Stimulated activated naive CD8-positive, alpha-beta T cell treated with anti-CD3 and anti-CD28 coated beads, Interleukin-15, Interleukin-2, amounts not matched to agents 100 U/mL and 50 U/mL, for 24 hours (primary cell): Measurements from ENCODE around the gene POU2F1.

Experiments
- ATAC-seq: fragments of 150-1000 bp; cut with Tn5 transposase; one replicate; pipeline ENCODE4 v1.10.0; 2021
- DNase-seq: peaks from one replicate; pipeline ENCODE4 v3.0.0; 2021

Gene POU2F1

DNA sequence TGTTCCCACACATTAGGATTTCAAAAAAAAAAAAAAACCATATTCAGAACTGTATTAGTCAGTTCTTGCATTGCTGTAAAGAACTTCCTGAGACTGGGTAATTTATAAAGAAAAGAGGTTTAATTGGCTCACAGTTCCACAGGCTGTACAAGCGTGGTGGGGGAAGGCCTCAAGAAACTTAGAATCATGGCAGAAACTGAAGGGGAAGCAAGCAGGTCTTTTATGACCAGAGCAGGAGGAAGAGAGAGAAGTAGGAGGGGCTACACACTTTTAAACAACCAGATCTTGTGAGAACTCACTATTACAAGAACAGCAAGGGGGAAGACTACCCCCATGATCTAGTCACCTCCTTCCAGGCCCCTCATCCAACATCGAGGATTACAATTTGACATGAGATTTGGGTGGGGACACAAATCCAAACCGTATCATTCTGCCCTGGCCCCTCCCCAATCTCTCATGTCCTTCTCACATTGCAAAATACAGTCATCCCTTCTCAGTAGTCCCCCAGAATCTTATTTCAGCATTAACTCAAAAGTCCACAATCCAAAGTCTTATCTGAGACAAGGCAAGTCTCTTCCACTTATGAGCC lies 51.8 kb downstream of the POU2F1 start:
- DNase-seq = no peak
- no peak for ATAC-seq

DNA sequence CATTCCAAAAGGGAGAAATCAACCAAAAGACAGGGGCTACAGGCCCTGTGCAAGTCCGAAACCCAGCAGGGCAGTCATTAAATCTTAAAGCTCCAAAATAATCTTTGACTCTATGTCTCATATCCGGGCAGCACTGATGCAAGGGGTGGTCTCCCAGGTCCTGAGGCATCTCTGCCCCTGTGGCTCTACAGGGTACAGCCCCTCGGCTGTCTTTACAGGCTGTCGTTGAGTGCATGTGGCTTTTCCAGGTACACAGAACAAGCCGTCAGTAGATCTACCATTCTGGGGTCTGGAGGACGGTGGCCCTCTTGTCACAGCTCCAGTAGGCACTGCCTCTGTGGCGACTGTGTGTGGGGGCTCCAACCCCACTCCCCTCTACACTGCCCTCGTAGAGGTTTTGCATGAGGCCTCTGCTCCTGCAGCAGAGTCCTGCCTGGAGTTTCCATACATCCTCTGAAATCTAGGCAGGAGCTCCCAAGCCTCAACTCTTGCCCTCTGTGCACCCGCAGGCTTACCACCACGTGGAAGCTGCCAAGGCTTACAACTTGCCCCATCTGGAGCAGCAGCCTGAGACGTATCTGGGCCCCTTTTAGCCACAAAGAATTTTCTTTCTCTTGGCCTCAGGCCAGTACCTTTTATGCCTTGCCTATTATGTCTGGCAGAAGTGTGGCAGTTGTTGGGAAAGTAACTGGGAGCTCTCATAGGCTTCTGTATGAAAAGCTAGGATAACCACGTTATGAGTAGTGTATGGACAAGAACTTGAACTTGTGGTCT lies 52.5 kb downstream of the POU2F1 start:
- DNase-seq (no peak), ATAC-seq (no peak)

DNA sequence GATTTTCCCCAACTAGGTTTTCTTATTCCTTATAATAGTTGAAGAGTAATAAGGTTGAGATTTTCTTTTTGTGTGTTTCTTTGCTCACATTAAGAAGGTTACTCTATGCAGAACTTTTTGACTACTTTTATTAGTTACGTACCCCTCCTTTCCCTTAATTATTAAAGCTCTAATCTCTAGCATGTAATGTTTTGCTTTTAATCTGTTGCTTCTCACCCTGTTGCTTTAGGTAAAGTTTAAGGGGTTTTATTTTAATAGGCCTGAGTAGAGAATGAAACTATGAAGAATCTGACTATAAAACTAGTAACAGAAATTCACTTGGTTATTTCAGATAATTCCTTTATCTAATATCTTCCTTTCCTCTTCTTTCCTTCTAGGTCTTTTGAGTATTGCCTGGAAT lies 53.4 kb downstream of the POU2F1 start:
- DNase-seq (no peak), ATAC-seq (no peak)

DNA sequence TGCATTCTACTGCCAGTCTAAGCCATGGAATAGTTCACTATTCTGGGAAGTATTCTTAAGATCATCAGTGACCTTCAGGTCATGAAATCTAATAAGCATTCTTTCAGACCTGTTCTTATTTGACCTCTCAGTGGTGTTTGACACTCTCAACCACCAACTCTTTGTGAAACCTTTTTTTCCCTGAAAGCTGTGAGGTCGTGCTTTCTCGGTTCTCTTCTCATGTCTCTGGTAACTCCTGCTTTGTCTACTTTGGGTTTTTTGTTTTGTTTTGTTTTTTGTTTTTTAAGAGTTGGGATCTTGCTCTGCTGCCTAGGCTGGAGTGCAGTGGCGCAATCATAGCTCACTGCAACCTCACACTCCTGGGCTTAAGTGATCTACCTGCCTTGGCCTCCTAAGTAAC lies 56.3 kb downstream of the POU2F1 start:
- ATAC-seq (peak; percentile 32), DNase-seq (no peak)

DNA sequence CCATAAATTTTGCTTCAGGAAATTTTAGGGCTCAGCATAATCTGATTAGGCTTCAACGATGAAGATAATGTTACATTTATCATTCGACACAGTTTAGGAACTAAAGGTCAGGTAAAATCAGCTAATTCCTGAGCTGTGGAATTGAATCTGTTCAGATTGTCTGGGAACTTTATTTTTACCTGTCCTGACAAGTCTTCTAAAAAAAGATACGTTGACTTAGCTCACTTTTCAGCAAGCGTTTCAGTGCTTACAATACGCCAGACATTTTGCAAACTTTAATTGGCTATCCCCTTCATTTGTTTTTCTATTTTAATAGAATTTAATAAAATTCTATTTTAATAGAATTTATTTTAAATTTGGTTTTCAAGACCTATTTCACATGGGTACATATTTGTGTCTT lies 57.8 kb downstream of the POU2F1 start:
- ATAC-seq (no peak), DNase-seq (no peak)

DNA sequence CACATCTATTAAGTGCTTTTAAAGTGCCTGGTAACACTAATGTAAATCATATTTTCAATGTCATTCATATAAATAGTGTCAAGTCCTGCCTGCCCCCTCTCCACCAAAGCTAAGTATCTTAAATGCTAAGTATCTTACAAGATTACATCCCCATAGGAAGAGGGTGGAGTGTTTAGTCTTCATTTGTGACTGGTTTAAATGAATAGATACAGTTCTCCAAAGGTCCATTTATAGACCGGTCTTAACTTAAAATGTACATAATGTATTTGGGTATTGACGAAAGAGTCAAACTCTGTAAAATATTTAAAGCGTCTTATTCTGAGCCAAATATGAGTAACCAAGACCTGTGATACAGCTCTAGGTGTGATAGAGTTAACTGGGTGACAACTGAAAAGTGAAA lies 60.2 kb downstream of the POU2F1 start:
- ATAC-seq (no peak), DNase-seq (no peak)

DNA sequence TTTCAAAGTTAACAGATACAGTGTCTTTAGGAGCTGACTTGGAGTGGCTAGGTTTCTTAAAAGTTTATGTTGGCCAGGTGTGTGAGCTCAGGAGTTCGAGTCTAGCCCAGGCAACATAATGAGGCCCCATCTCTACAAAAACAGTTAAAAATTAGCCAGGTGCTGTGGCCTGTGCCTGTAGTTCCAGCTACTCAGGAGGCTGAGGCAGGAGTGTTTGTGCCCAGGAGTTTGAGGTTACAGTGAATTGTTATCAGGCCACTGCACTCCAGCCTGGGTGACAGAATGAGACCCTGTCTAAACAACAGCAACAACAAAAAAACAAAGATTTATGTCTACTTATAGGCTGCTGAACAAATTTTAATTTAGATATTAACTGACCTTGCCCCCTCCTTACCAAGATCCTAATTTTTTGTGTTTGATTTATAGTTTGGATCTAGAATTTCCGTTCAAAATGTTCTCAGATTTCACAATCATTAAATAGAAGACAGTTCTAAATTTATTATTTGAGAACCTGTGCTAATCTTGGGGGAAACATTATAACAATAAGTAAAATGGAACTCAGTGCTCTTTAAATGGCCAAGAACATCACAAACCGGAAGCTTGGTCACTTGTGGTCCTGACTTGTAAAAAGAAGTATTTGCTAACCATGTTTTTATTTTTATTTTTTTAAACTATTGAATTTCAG lies 67.8 kb downstream of the POU2F1 start:
- no peak for ATAC-seq
- DNase-seq = no peak

DNA sequence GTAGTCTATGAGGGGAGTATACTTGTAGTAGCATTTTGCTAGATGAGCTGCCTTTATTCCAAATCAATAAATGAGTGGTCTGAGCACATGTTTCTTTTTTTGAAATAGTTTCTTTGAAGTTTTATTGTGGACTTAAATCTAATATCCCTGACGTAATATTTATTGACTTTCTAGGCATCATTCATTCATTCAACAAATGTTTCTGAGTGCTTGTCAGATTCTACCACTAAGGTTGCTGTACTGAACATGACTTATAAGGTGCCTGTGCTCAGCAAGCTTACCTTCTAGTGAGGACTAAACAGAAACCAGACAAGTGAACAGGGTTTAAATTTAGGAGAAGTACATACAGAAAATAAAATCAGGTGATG lies 68.4 kb downstream of the POU2F1 start:
- DNase-seq (no peak), ATAC-seq (no peak)

DNA sequence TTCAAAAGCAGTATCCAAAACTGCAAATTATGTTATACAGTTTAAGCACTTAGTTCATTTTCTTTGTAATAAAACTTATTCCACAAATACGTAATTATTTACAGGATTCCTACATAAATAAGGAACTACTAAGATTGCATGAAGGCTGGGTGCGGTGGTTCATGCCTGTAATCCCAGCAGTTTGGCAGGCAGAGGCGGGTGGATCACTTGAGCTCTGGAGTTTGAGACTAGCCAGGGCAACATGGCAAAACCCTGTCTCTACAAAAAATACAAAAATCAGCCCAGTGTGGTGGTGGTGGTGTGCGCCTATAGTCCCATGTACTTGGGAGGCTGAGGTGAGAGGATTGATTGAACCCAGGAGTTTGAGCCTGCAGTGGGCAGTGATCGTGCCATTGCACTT lies 69.3 kb downstream of the POU2F1 start:
- no peak for ATAC-seq

DNA sequence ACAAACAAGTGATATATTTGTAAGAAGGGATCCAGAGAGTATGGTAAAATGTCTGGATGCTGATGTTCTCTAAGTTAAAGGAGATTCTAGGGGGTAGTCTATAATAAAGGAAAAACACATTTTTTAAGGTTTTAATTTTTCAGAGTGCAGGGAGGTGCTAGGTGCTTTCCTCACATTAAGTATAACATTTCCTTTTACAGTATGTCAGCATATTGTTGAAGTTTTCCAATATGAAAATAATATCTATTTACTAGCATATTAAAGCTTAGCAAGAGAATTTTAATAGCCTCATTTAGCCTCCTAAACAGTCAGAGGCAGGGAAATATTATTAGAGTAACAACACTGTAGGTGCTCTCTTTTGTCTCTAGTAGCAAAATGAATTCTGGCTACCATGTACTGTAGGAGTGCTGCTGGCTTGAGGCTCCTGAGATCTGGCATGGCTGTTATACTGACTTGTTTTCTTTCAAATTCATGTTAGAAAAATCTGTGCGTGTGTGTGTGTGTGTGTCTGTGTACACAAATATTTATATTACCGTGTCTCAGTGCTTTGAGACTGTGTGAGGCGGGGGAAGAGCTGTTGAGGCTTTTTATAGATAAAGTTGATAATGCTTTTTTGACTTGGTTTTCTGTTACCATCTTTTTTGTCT lies 71.0 kb downstream of the POU2F1 start:
- no peak for DNase-seq
- ATAC-seq = no peak

More for the DNA sequence above, 69.3 kb downstream of the POU2F1 start:
- DNase-seq = no peak

DNA sequence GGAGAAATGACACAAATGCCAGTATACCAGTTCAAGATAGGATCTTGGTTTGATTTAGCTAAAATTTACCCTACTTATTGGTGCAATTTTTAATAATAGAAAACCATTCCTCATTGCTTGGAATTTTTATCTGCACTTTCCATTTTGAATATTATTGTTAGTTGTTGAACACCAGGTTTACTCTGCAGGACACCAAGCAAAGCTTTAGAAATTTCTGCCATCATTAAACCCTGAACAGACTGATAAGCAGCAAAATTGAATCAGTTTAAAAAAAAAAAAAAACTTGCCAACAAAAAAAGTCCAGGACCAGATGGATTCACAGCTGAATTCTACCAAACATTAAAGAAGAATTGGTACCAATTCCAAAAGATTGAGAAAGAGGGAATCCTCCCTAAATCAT lies 71.5 kb downstream of the POU2F1 start:
- no peak for DNase-seq
- no peak for ATAC-seq

DNA sequence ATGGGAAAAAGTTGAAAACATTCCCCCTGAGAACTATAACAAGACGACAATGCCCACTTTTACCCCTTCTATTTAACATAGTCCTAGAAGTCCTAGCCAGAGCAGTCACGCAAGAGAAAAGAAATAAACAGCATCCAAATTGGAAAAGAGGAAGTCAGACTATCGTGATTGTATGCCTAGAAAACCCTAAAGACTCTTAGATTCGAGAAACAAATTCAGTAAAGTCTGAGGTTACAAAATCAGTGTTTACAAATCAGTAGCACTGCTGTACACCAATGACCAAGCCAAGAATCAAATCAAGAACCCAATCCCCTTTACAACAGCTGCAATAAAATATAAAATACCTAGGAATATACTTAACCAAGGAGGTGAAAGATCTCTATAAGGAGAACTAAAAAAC lies 72.4 kb downstream of the POU2F1 start:
- no peak for ATAC-seq

DNA sequence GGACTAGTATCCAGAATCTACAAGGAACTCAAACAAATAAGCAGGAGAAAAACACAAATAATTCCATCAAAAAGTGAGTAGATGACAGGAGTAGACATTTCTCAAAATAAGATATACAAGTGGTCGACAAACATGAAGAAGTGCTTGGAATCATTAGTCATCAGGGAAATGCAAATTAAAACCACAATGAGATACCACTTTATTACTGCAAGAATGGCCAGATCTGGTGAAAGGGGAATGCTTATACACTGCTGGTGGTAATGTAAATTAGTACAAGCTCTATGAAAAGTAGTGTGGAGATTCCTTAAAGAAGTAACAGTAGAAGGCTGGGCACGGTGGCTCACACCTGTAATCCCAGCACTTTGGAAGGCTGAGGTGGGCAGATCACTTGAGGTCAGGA lies 73.8 kb downstream of the POU2F1 start:
- DNase-seq = no peak
- peak; percentile 65 for ATAC-seq

More for the DNA sequence above, 72.4 kb downstream of the POU2F1 start:
- DNase-seq = no peak

DNA sequence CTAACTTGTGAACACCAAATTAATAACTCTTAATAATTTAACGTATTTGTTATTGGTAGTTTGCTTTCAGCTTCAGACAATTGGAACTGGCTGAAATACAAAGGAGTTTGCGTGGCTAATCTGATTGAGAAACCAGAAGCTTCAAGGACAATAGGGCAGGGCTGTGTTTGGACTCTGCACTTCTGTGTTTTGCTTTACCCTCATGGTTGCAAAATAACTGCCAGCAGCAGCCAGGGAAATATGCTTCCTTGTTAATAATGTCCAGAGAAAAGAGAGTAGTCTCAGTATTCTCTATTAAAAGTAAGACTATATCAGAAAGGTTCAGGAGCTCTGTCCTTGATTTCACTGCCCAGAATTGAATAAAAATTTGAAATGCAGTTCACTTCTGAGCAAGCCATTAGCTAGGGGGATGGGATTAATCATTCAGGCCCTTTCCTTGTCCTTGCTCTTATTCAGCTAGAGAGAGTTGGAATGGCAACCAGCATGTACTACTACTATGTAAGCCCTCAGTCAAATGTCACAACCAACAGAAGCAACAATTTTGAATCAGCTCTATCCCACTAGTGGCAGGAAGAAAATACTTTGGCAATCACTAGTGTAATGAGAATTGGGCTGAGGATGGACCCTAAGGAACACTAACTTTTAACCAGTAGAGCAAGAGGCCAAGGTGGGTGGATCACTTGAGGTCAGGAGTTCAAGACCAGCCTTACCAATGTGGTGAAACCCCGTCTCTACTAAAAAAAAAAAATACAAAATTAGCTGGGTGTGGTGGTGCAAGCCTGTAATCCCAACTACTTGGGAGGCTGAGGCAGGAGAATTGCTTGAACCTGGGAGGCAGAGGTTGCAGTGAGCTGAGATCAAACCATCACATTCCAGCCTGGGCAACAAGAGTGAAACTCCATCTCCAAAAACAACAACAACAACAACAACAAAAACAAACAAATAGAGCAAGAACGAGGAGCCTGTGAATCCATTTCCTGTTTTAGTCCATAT lies 76.8 kb downstream of the POU2F1 start:
- ATAC-seq = no peak
- DNase-seq = no peak

DNA sequence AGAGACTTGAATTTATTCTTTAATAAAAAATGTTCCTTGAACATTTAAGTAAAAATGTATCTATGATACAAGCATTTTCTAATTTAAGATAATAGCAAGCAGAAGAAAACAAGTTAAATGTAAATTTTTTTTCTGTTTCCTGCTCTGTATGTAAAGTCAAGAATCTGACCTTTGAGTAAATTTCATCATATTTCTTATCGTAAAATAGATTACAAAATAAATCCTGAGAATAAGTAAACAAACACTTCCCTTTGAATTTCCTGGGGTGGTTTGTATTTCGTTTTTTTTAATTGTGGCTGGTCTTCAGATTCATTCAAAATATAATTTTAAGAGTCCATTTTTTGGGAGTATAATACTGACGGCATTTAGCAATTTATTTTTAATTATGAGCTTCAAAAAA lies 77.6 kb downstream of the POU2F1 start:
- DNase-seq (no peak), ATAC-seq (no peak)

DNA sequence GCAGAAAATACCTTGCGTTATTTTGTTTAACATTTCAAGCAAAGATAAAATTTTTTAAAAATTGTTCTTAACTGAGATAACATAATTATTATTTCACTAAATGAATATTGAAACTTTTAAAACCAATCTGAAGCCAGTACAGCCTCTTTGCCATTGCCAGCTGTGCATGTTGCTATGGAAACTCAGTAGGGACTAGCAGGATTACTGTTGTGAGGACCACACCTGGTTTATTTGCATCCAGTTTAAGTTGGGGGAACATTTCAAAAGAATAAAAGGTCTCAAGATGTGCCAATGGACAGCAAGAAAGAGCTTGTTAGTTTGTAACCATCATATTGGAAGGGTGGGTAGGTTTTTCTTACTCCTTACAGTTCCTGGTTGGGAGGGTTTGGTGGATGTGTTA lies 80.7 kb downstream of the POU2F1 start:
- ATAC-seq (no peak), DNase-seq (no peak)

DNA sequence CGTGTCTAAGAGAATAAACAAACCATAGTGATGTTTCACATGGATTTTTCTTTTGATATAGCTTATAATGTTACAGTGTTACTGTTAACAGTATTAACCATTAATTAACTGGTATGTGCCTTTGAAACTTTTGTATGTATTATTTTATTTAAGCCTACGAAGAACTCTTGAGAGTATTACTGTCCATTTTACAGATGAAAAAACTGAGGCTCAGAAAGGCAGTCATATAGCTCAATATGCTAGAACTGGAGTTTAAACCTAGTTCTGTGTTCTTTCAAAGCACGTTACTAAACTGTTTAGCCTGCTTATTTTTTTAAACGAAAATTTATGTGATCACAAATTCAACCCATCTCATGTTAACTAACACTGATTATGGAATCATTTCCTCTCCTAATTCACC lies 83.5 kb downstream of the POU2F1 start:
- ATAC-seq = no peak
- no peak for DNase-seq

DNA sequence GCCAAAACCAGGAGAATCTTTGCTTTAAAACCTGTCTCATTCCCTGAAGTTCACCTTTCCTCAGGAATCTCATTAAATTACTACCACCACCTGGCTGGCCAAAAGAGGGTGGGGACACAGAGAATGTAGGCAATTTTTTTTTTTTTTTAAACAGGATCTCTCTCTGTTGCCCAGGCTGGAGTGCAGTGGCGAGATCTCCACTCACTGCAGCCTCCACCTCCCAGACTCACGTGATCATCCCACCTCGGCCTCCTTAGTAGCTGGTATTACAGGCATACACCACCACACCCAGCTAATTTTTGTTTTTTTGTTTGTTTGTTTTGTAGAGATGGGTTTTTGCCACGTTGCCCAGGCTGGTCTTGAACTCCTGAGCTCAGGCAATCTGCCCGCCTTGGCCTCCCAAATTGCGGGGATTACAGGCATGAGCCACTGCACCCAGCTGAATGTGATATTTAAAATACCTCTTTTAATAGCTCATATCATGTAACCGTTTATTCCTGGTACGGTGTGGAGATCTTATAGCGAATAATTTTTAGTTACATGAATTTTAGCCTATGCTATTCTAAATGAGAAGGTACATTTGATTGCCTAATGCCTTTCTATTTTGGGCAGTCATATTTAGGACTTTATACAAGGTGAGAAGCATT lies 84.5 kb downstream of the POU2F1 start:
- ATAC-seq = no peak
- no peak for DNase-seq

DNA sequence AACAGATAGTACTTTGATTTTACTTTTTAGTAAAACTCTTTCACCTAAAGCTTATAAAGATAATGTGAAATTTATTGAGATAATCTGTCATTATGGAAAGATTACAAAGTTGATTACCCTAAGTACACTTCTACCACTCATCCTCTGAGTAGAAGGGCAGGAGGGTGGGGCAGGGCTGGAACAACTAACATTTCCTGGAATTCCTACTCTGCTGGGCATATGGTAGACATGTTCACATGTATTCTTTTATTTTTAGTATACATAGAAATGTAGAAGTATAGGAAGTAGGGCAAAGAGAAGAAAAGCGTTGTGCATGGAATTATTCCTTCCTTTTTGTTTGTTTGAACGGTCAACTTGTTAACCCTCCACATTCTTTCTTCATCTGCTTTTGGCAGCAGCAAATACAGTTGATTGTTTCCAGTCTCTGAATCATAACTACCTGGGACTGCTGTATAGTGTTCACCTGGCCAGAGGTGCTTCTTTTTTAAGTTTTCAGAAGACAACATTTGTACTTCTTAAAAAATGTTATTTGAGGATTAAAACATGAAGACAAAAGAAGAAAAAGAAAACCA lies 85.1 kb downstream of the POU2F1 start:
- DNase-seq = no peak
- no peak for ATAC-seq

DNA sequence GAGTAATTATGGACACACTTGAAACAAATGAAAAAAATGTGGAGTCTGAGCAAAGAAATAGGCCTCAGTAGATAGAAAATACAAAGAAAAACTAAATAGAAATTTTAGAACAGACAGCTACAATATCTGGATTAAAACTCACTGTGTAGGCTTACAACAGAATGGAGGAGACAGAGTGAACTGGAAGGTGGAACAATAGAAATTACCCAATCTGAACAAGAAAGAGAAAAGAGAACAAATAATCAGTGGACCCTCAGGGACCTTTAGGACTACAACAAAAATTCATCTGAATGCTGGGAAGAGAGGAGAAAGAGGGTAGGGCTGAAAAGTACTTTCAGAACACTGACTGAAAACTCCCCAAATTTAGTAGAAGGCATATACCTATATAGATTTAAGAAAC lies 90.0 kb downstream of the POU2F1 start:
- ATAC-seq = no peak
- no peak for DNase-seq

DNA sequence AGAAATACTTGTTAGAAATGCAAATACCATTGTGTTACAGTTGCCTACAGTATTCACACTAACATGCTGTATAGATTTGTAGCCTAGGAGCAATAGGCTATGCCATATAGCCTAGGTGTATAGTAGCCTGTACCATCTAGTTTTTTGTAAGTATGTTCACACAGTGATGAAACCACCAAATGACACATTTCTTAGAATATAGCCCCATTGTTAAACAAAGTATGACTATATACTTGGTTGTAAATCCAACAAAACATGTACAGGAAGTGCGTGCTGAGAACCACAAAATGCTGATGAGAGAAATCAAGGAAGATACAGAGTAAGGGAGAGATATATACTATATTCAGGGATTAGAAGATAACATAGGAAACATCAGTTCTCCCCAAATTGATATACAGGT lies 92.2 kb downstream of the POU2F1 start:
- DNase-seq (no peak), ATAC-seq (peak; percentile 43)
